Keratinocyte (primary cell): Measurements from ENCODE around the gene AUNIP. TPM values are rescaled to one million over a fixed set of nuclear protein-coding genes. Genes with fewer than 3 reads are reported as not detected.
A peak's percentile ranks its signal among the peaks of the same experiment; 100 is the strongest.

Source experiments
- DNase-seq: peaks from one replicate; pipeline ENCODE4 v3.0.0-alpha.2; 2011; ENCODE audit warnings: low read depth, missing footprints, low spot score
- FAIRE-seq: peaks from 2 replicates; lab custom pipeline; 2011; peaks lifted over from hg19 to GRCh38; lab: Jason Lieb, UNC
- H2AFZ ChIP-seq: 2 replicates; pipeline ENCODE4 v1.6.0; 2012; ENCODE audit warnings: low read length, control low read depth, inconsistent platforms; ENCODE audit not compliant: control insufficient read depth
- H3K27ac ChIP-seq: 2 replicates; pipeline ENCODE4 v1.5.1; 2011; ENCODE audit warnings: low read length; ENCODE audit not compliant: control insufficient read depth, insufficient read depth
- H3K27me3 ChIP-seq: 3 replicates; pipeline ENCODE4 v1.6.0; 2011; ENCODE audit warnings: low read length; ENCODE audit not compliant: control insufficient read depth, insufficient read depth; ENCODE audit errors: extremely low read depth
- H3K36me3 ChIP-seq, 2 experiments: 2 replicates in 1 of 2; 3 replicates in 1 of 2; pipeline ENCODE4 v1.5.1; 2011; ENCODE audit warnings: low read length in 2 of 2, mild to moderate bottlenecking in 1 of 2; ENCODE audit not compliant: control insufficient read depth in 2 of 2, insufficient read depth in 2 of 2; ENCODE audit errors: extremely low read depth in 1 of 2
- H3K4me1 ChIP-seq: 3 replicates; pipeline ENCODE4 v1.5.1; 2011; ENCODE audit warnings: low read length; ENCODE audit not compliant: control insufficient read depth, insufficient read depth; ENCODE audit errors: extremely low read depth
- H3K4me2 ChIP-seq: 3 replicates; pipeline ENCODE4 v1.6.0; 2011; ENCODE audit warnings: low read depth, low read length; ENCODE audit not compliant: control insufficient read depth, insufficient read depth; ENCODE audit errors: extremely low read depth
- H3K4me3 ChIP-seq, 3 experiments: fragments of 200-600 bp in 1 of 3; sonication (generic) in 1 of 3; 2 replicates in 2 of 3; 3 replicates in 1 of 3; pipeline ENCODE4 v1.5.1; 2011 to 2016; ENCODE audit warnings: low read length in 3 of 3, mild to moderate bottlenecking in 3 of 3, control low read depth in 2 of 3, inconsistent platforms in 1 of 3, low read depth in 1 of 3, mixed read lengths in 1 of 3, mixed run types in 1 of 3, moderate library complexity in 1 of 3; ENCODE audit not compliant: control insufficient read depth in 2 of 3, insufficient read depth in 2 of 3; ENCODE audit errors: extremely low read depth in 1 of 3
- H3K79me2 ChIP-seq: 2 replicates; pipeline ENCODE4 v1.6.0; 2012; ENCODE audit warnings: low read length; ENCODE audit not compliant: control insufficient read depth, insufficient read depth
- H3K9ac ChIP-seq: 3 replicates; pipeline ENCODE4 v1.6.0; 2011; ENCODE audit warnings: low read length; ENCODE audit not compliant: control insufficient read depth, insufficient read depth; ENCODE audit errors: extremely low read depth
- H3K9me1 ChIP-seq: 3 replicates; pipeline ENCODE4 v1.6.0; 2011; ENCODE audit warnings: low read length; ENCODE audit not compliant: control insufficient read depth, insufficient read depth; ENCODE audit errors: extremely low read depth
- H3K9me3 ChIP-seq: 2 replicates; pipeline ENCODE4 v1.5.1; 2012; ENCODE audit warnings: low read depth, low read length; ENCODE audit not compliant: control insufficient read depth
- H4K20me1 ChIP-seq: 3 replicates; pipeline ENCODE4 v1.6.0; 2011; ENCODE audit warnings: low read length; ENCODE audit not compliant: control insufficient read depth, insufficient read depth; ENCODE audit errors: extremely low read depth
- EZH2 ChIP-seq: IDR thresholded peaks from one replicate; pipeline ENCODE4 v1.6.1; 2012; ENCODE audit warnings: inconsistent platforms, mild to moderate bottlenecking, low read length, moderate library complexity
- dilution Hi-C: fragments of 300-500 bp; cut with MboI; formaldehyde crosslinking; loops from one replicate; pipeline ENCODE4 v1.7.0; 2020; ENCODE audit warnings: low sequenced_read_pairs; ENCODE audit not compliant: extremely low pct_ligation_motif_present
- polyA plus RNA-seq, 5 experiments: library from polyadenylated mRNA; depleted of rRNA in 3 of 5; stranded (reverse) in 3 of 5; stranded (forward) in 1 of 5; unstranded in 1 of 5; fragments of >200 nt; gene quantifications; 1 replicate in 1 of 5; 2 replicates in 3 of 5; 3 replicates in 1 of 5; pipeline versions ENCODE4 v1.2.1 to v1.2.3, GENCODE V29; 2011 to 2012; ENCODE audit warnings: missing spikeins in 2 of 5, low read depth in 1 of 5, low replicate concordance in 1 of 5
- TF ChIP-seq, protein P1 (sequence below), 3 experiments: IDR thresholded peaks in 1 of 3; conservative IDR thresholded peaks in 1 of 3; optimal IDR thresholded peaks in 1 of 3; 2 replicates in 2 of 3; 3 replicates in 1 of 3; pipeline versions ENCODE3 to v1.5.1; 2011; ENCODE audit warnings: low read length in 3 of 3, mild to moderate bottlenecking in 3 of 3, moderate library complexity in 2 of 3, control low read depth in 1 of 3, inconsistent platforms in 1 of 3; ENCODE audit not compliant: insufficient read depth in 2 of 3; ENCODE audit errors: extremely low read depth in 1 of 3

The AUNIP gene
- polyA plus RNA-seq, 1 donor (not counting 4 experiments of a cell fraction or from before 2014, with no cell fraction given), result 9.3 TPM

DNA sequence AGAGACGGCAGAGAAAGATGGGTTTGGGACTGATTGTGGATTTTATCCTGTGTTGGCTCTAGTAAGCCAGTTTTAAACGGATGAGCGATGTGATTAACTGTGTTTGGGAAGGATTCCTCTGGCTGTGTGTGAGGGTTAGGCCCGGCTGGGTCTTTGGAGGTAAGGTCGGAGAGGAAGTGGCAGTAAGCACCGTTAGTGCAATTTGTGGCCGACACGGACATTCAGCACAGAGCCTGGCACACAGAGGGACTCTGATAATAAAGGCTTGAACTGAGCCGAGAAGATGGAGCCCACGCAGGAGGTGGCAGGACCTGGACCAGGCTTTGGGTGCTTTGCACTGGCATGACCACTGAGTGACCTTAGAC is 38.2 kb downstream of the AUNIP start:
- dilution Hi-C loops, result no loop called here
- peaks cover 36% of the 10 kb centered on the region for H3K4me1 ChIP-seq
- H3K79me2 ChIP-seq, result peaks cover 22% of the 10 kb centered on the region

DNA sequence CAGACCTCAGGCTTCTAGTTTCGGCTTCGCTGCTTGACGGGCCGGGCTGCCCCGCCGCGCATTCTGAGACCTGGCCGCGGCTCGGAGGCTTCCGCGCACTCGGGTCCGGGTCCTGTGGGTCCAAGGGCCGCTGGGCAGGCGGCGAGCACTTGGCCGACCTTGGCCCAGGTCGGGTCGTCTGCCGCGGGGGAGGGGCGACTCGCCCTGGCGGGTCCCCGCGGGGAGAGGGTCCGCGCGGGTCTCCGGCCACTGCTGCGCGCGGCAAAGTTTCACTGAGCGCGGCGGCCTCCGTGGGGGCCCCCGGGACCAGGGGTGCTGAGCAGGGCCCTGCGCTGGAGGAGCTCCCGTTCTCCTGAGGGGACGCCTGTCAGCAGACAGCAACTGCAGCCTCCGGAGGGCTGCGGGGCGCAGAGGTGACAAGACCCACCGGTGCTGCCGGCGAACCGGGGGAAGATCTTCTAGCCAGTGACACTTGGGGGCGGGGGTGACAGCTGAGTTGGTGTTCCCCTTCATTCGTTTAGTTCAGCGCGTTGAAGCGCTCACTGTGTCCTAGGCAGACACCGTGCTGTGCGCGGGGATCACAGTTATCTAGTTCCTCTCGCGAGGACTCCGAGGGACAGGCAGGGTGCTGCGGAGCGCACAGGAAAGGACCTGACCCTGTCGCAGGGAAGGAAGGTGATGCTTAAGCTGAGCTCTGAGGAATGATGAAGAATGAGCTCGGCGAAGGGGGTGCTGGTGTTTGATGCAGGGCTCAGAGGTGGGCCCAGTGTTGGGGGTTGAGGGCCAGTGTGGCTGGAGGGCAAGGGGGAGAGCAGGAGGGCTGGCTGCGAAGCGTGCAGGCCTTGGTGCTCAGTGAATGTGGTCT is 38.8 kb downstream of the AUNIP start:
- peak; percentile 81 for FAIRE-seq
- no peaks in the 10 kb centered on the region for H4K20me1 ChIP-seq
- peaks cover 6 to 7% of the 10 kb centered on the region in 2 experiments for H3K36me3 ChIP-seq
- H3K27me3 ChIP-seq, result no peaks in the 10 kb centered on the region
- H3K79me2 ChIP-seq, result peaks cover 22% of the 10 kb centered on the region
- peak overlapping the region; percentile 82 for H3K27ac ChIP-seq
- H3K9ac ChIP-seq, result peak overlapping the region; percentile 89
- H3K4me1 ChIP-seq, result peaks cover 36% of the 10 kb centered on the region
- dilution Hi-C loops, result no loop called here
- peak overlapping the region; percentile 69 to 92 (median 72) for H3K4me3 ChIP-seq
- no peaks in the 10 kb centered on the region for H3K9me3 ChIP-seq
- DNase-seq, result no peak
- H3K9me1 ChIP-seq, result peaks cover 2% of the 10 kb centered on the region
- peak overlapping the region; percentile 88 for H2AFZ ChIP-seq
- TF ChIP-seq, protein P1, sequence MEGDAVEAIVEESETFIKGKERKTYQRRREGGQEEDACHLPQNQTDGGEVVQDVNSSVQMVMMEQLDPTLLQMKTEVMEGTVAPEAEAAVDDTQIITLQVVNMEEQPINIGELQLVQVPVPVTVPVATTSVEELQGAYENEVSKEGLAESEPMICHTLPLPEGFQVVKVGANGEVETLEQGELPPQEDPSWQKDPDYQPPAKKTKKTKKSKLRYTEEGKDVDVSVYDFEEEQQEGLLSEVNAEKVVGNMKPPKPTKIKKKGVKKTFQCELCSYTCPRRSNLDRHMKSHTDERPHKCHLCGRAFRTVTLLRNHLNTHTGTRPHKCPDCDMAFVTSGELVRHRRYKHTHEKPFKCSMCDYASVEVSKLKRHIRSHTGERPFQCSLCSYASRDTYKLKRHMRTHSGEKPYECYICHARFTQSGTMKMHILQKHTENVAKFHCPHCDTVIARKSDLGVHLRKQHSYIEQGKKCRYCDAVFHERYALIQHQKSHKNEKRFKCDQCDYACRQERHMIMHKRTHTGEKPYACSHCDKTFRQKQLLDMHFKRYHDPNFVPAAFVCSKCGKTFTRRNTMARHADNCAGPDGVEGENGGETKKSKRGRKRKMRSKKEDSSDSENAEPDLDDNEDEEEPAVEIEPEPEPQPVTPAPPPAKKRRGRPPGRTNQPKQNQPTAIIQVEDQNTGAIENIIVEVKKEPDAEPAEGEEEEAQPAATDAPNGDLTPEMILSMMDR (optimal IDR thresholded peaks at IDR 0.05 in 1 of 3, IDR thresholded peaks at IDR 0.05 in 1 of 3, conservative IDR thresholded peaks at IDR 0.05 in 1 of 3; ENCODE audit: extremely low read depth in 1 of 3, insufficient read depth in 2 of 3, low read length in 3 of 3), result no peak
- no peak for TF ChIP-seq EZH2
- H3K4me2 ChIP-seq, result peak overlapping the region; percentile 76

More for the DNA sequence above, 38.2 kb downstream of the AUNIP start:
- Histone ChIP-seq H3K36me3 (peaks cover 2 to 10% of the 10 kb centered on the region in 2 experiments), H3K27ac (peak overlapping the region; percentile 82), H3K9me1 (peaks cover 2% of the 10 kb centered on the region), H3K27me3 (no peaks in the 10 kb centered on the region), H3K9me3 (no peaks in the 10 kb centered on the region), H3K4me3 (peak overlapping the region; percentile 69 to 92 (median 72)), H2AFZ (peak overlapping the region; percentile 71), H3K4me2 (peak overlapping the region; percentile 76), H3K9ac (peak overlapping the region; percentile 89), H4K20me1 (no peaks in the 10 kb centered on the region)
- TF ChIP-seq EZH2, result no peak
- TF ChIP-seq, protein P1 (optimal IDR thresholded peaks at IDR 0.05 in 1 of 3, IDR thresholded peaks at IDR 0.05 in 1 of 3, conservative IDR thresholded peaks at IDR 0.05 in 1 of 3; ENCODE audit: extremely low read depth in 1 of 3, insufficient read depth in 2 of 3, low read length in 3 of 3), result no peak
- FAIRE-seq, result no peak
- DNase-seq, result no peak
